ENCODE measurements around the gene EYS.

The EYS gene

DNA sequence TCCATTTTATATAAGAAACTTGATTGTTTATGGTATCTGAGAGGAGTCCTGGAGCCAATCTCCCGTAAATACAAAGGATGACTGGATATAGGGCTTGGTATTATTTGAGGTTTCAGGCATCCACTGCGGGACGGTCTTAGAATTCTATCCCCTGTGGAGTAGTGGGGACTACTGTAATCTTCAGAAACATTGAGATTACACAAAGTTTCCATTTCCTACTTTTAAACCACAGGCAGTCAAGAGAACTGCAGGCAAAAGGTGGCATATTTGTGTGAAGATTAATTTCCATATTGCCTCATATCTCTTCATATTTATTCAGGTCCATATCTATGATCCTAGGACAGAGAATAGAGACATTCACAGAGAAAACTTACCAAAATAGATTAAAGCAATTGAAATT lies 1485.2 kb downstream of the EYS start:
- no peak overlapping the region for H2BK120ac ChIP-seq (ENCODE audit: low read depth, low read length)
- no peaks in the 10 kb centered on the region for H3K36me3 ChIP-seq (ENCODE audit: control insufficient read depth in 1 of 2, insufficient read depth in 2 of 2, low read depth in 1 of 2, low read length in 2 of 2)
- no peaks in the 10 kb centered on the region for H3K27me3 ChIP-seq (ENCODE audit: control insufficient read depth in 1 of 2, insufficient read depth in 1 of 2, low read length in 2 of 2)
- DNase-seq = no peak
- H3K23ac ChIP-seq (ENCODE audit: low read length in 2 of 2) = no peak overlapping the region
- H2BK5ac ChIP-seq (ENCODE audit: low read depth, low read length, poor library complexity, severe bottlenecking) = no peak overlapping the region
- no peak overlapping the region for H2BK15ac ChIP-seq (ENCODE audit: low read depth, poor library complexity, severe bottlenecking)
- no peak overlapping the region for H3K4me2 ChIP-seq (ENCODE audit: low read length, poor library complexity, severe bottlenecking)
- no peaks in the 10 kb centered on the region for H3K79me1 ChIP-seq (replicated peaks; ENCODE audit: low read length, poor library complexity, severe bottlenecking)
- no peak overlapping the region for H3K4ac ChIP-seq (ENCODE audit: low read depth in 1 of 2, low read length in 2 of 2)
- H3K27ac ChIP-seq (ENCODE audit: low read length, poor library complexity, severe bottlenecking) = no peak overlapping the region
- 88% methylated on average over 1 of the region's 3 CpGs for WGBS
- no peak overlapping the region for H3K9ac ChIP-seq (ENCODE audit: low read length)
- H3K4me1 ChIP-seq (ENCODE audit: control insufficient read depth, insufficient read depth, low read depth, low read length) = no peaks in the 10 kb centered on the region
- H4K91ac ChIP-seq (ENCODE audit: low read length) = no peak overlapping the region
- H2BK12ac ChIP-seq (ENCODE audit: low read length in 2 of 2) = no peak overlapping the region
- H2AK5ac ChIP-seq (ENCODE audit: low read length, severe bottlenecking) = no peak overlapping the region
- no peak overlapping the region for H3K14ac ChIP-seq (ENCODE audit: low read length in 2 of 2)
- H3K4me3 ChIP-seq (ENCODE audit: insufficient read depth in 1 of 2, low read depth in 1 of 2, low read length in 2 of 2) = no peak overlapping the region
- H4K8ac ChIP-seq (ENCODE audit: low read length) = no peak overlapping the region
- H3K9me3 ChIP-seq (ENCODE audit: control insufficient read depth, low read length) = no peaks in the 10 kb centered on the region
- no peak overlapping the region for H2AFZ ChIP-seq (ENCODE audit: low read depth, low read length)
- no peak overlapping the region for H3K18ac ChIP-seq (ENCODE audit: low read depth in 1 of 2, low read length in 2 of 2)

DNA sequence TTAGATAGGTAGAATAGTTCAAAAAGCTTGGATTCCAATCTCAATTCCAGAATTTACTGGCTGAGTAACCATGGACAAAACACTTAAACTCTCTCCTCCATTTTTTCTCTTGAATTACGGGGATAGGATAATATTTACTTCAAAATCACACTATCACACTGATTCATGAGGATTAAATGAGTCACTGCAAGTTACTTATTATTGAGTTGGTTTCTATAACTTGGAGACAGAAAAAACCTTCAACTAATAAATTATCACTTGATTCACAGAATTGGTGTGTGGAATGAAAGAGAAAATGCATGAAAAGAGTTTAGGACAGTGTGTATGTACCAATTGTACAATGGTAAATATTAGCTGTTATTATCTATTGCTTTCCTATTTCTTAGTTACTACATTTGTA lies 1486.2 kb downstream of the EYS start:
- Histone ChIP-seq H4K8ac (ENCODE audit: low read length) (no peak overlapping the region), H3K9ac (ENCODE audit: low read length) (no peak overlapping the region), H2BK12ac (ENCODE audit: low read length in 2 of 2) (no peak overlapping the region), H3K4me1 (ENCODE audit: control insufficient read depth, insufficient read depth, low read depth, low read length) (no peaks in the 10 kb centered on the region), H3K23ac (ENCODE audit: low read length in 2 of 2) (no peak overlapping the region), H3K9me3 (ENCODE audit: control insufficient read depth, low read length) (no peaks in the 10 kb centered on the region), H3K36me3 (ENCODE audit: control insufficient read depth in 1 of 2, insufficient read depth in 2 of 2, low read depth in 1 of 2, low read length in 2 of 2) (no peaks in the 10 kb centered on the region), H3K4me2 (ENCODE audit: low read length, poor library complexity, severe bottlenecking) (no peak overlapping the region), H2BK120ac (ENCODE audit: low read depth, low read length) (no peak overlapping the region), H3K4me3 (ENCODE audit: insufficient read depth in 1 of 2, low read depth in 1 of 2, low read length in 2 of 2) (no peak overlapping the region), H3K79me1 (replicated peaks; ENCODE audit: low read length, poor library complexity, severe bottlenecking) (no peaks in the 10 kb centered on the region), H3K14ac (ENCODE audit: low read length in 2 of 2) (no peak overlapping the region), H3K27ac (ENCODE audit: low read length, poor library complexity, severe bottlenecking) (no peak overlapping the region), H2AK5ac (ENCODE audit: low read length, severe bottlenecking) (no peak overlapping the region), H2BK15ac (ENCODE audit: low read depth, poor library complexity, severe bottlenecking) (no peak overlapping the region), H2BK5ac (ENCODE audit: low read depth, low read length, poor library complexity, severe bottlenecking) (no peak overlapping the region), H2AFZ (ENCODE audit: low read depth, low read length) (no peak overlapping the region), H3K27me3 (ENCODE audit: control insufficient read depth in 1 of 2, insufficient read depth in 1 of 2, low read length in 2 of 2) (no peaks in the 10 kb centered on the region), H3K4ac (ENCODE audit: low read depth in 1 of 2, low read length in 2 of 2) (no peak overlapping the region), H3K18ac (ENCODE audit: low read depth in 1 of 2, low read length in 2 of 2) (no peak overlapping the region), H4K91ac (ENCODE audit: low read length) (no peak overlapping the region)
- DNase-seq = no peak
- no CpG with 5 or more reads among the region's 1 CpG for WGBS

DNA sequence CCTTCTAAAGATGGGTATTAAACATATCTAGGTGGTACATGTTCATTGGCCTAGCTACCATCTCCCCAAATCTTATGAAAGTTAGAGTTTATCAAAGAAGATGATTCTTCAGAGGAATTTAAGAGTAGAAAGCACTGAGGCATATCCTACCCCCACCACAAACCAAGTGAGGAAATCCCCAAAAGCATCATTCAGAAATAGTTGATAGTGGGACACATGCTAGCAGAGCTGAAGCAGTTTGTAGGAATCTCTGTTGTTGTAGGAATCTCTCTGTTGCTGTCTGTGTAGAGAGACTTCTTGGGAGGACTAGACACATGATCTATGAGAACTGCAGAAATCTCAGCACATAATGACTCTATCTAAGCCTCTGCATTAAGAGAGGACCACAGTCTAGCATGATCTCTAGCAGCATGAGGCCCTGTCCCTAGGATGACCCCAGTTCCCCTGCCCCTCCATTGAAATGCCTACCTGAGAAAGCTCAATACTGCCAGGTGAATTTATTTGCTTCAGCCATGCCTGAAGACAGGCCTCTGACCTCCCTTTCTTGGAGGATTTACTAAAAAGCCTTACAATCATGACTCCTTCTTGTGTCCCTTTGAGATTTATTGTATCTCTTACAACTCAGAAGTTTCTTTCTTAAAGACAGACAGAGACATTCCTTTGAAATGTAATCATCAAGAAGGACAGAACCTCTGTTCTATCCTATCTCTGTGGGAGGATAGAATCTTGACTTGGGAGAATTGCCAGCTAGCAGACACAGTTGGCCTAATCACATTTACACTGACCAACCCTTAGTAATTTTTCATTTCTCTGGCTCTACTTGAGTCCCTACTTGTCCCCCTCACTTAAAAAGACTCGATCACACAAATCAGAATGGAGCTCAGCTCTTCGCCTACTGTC lies 1489.1 kb downstream of the EYS start:
- H3K23ac ChIP-seq (ENCODE audit: low read length in 2 of 2) = no peak overlapping the region
- DNase-seq = peak; percentile 70
- H3K9ac ChIP-seq (ENCODE audit: low read length) = no peak overlapping the region
- H4K8ac ChIP-seq (ENCODE audit: low read length) = no peak overlapping the region
- no peaks in the 10 kb centered on the region for H3K36me3 ChIP-seq (ENCODE audit: control insufficient read depth in 1 of 2, insufficient read depth in 2 of 2, low read depth in 1 of 2, low read length in 2 of 2)
- no peaks in the 10 kb centered on the region for H3K9me3 ChIP-seq (ENCODE audit: control insufficient read depth, low read length)
- no peaks in the 10 kb centered on the region for H3K27me3 ChIP-seq (ENCODE audit: control insufficient read depth in 1 of 2, insufficient read depth in 1 of 2, low read length in 2 of 2)
- WGBS = 86% methylated on average over 2 of the region's 2 CpGs
- no peak overlapping the region for H2BK15ac ChIP-seq (ENCODE audit: low read depth, poor library complexity, severe bottlenecking)
- H2BK120ac ChIP-seq (ENCODE audit: low read depth, low read length) = peak overlapping the region; percentile 42
- no peaks in the 10 kb centered on the region for H3K79me1 ChIP-seq (replicated peaks; ENCODE audit: low read length, poor library complexity, severe bottlenecking)
- no peak overlapping the region for H3K14ac ChIP-seq (ENCODE audit: low read length in 2 of 2)
- H2BK5ac ChIP-seq (ENCODE audit: low read depth, low read length, poor library complexity, severe bottlenecking) = no peak overlapping the region
- H3K18ac ChIP-seq (ENCODE audit: low read depth in 1 of 2, low read length in 2 of 2) = peak overlapping the region; percentile 11 to 76
- no peaks in the 10 kb centered on the region for H3K4me1 ChIP-seq (ENCODE audit: control insufficient read depth, insufficient read depth, low read depth, low read length)
- no peak overlapping the region for H2AK5ac ChIP-seq (ENCODE audit: low read length, severe bottlenecking)
- no peak overlapping the region for H2AFZ ChIP-seq (ENCODE audit: low read depth, low read length)
- peak overlapping the region; percentile 71 for H3K27ac ChIP-seq (ENCODE audit: low read length, poor library complexity, severe bottlenecking)
- H3K4me2 ChIP-seq (ENCODE audit: low read length, poor library complexity, severe bottlenecking) = no peak overlapping the region
- H4K91ac ChIP-seq (ENCODE audit: low read length) = no peak overlapping the region
- H2BK12ac ChIP-seq (ENCODE audit: low read length in 2 of 2) = peak overlapping the region in 1 of 2 experiments; percentile 90
- H3K4me3 ChIP-seq (ENCODE audit: insufficient read depth in 1 of 2, low read depth in 1 of 2, low read length in 2 of 2) = no peak overlapping the region
- H3K4ac ChIP-seq (ENCODE audit: low read depth in 1 of 2, low read length in 2 of 2) = peak overlapping the region in 1 of 2 experiments; percentile 49

DNA sequence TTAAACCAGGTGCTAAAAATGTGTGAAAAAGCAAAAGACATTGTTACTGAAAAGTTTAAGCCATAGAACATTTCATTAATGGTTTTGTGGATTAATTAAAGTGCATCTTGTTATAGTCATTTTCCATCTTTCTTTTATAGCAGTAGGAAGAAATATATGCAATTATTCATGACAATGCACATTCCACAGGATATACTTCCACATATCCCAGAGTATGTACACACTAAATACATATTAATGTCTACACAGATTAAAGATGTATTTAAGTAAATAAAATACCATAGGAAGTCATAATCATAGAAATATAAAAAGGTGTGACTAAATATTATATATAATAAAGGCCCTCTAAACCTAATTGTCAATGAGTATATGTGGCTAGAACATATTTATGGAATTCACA lies 1492.7 kb downstream of the EYS start:
- no peak overlapping the region for H2BK5ac ChIP-seq (ENCODE audit: low read depth, low read length, poor library complexity, severe bottlenecking)
- H3K27ac ChIP-seq (ENCODE audit: low read length, poor library complexity, severe bottlenecking) = no peak overlapping the region
- no peaks in the 10 kb centered on the region for H3K4me1 ChIP-seq (ENCODE audit: control insufficient read depth, insufficient read depth, low read depth, low read length)
- H3K27me3 ChIP-seq (ENCODE audit: control insufficient read depth in 1 of 2, insufficient read depth in 1 of 2, low read length in 2 of 2) = no peaks in the 10 kb centered on the region
- no peaks in the 10 kb centered on the region for H3K36me3 ChIP-seq (ENCODE audit: control insufficient read depth in 1 of 2, insufficient read depth in 2 of 2, low read depth in 1 of 2, low read length in 2 of 2)
- H2BK120ac ChIP-seq (ENCODE audit: low read depth, low read length) = no peak overlapping the region
- H3K79me1 ChIP-seq (replicated peaks; ENCODE audit: low read length, poor library complexity, severe bottlenecking) = no peaks in the 10 kb centered on the region
- H3K4ac ChIP-seq (ENCODE audit: low read depth in 1 of 2, low read length in 2 of 2) = no peak overlapping the region
- no peaks in the 10 kb centered on the region for H3K9me3 ChIP-seq (ENCODE audit: control insufficient read depth, low read length)
- no peak overlapping the region for H3K4me2 ChIP-seq (ENCODE audit: low read length, poor library complexity, severe bottlenecking)
- H3K9ac ChIP-seq (ENCODE audit: low read length) = no peak overlapping the region
- DNase-seq = no peak
- H2AFZ ChIP-seq (ENCODE audit: low read depth, low read length) = no peak overlapping the region
- H2AK5ac ChIP-seq (ENCODE audit: low read length, severe bottlenecking) = no peak overlapping the region
- H3K23ac ChIP-seq (ENCODE audit: low read length in 2 of 2) = no peak overlapping the region
- no peak overlapping the region for H4K91ac ChIP-seq (ENCODE audit: low read length)
- H2BK15ac ChIP-seq (ENCODE audit: low read depth, poor library complexity, severe bottlenecking) = no peak overlapping the region
- no peak overlapping the region for H3K4me3 ChIP-seq (ENCODE audit: insufficient read depth in 1 of 2, low read depth in 1 of 2, low read length in 2 of 2)
- H4K8ac ChIP-seq (ENCODE audit: low read length) = no peak overlapping the region
- H2BK12ac ChIP-seq (ENCODE audit: low read length in 2 of 2) = no peak overlapping the region
- H3K14ac ChIP-seq (ENCODE audit: low read length in 2 of 2) = no peak overlapping the region
- H3K18ac ChIP-seq (ENCODE audit: low read depth in 1 of 2, low read length in 2 of 2) = no peak overlapping the region

All from mesenchymal stem cell (in vitro differentiated cells and primary cell).